ENCODE results near the gene LEMD2. TPM values are rescaled to one million over a fixed set of nuclear protein-coding genes. Genes with fewer than 3 reads are reported as not detected.

The LEMD2 gene
- total and polyA plus RNA-seq, 2 donors (not counting 1 experiment from before 2014, with no cell fraction given), result 25.7 to 61.9 TPM

DNA sequence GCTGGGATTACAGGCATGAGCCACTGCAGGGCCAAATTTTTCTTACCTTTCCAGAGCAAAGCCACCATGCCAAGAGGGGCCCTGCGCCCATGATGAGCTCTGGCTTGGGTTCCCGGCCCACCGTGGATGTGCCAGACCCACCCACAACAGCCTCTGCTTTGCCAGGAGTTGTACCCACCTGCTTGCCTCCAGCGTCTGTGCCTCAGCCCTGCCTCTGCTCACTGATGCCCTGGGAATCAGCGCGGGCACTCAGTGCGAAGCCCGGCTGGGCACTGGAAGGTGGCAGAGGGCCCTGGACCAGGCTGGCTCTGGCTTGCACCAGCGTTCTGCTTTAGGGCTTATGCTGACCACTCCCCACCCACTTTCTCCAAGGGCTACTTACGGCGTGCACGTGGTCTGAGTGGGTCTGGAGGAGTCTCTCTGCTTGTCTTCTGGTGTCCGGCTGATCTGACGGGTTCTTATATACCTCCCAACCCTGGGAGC, 14.7 kb upstream of the LEMD2 start, which contains the start of gene MLN:
Gene MLN, minus strand, starts transcription at position 433 of the 483 bp plus-strand sequence. CDS start 2,840 bp downstream, outside the sequence.
- no peaks in the 10 kb centered on the region for H3K9me3 ChIP-seq (ENCODE audit: control insufficient read depth, insufficient read depth, low read depth, low read length)
- TF ChIP-seq, protein P1, sequence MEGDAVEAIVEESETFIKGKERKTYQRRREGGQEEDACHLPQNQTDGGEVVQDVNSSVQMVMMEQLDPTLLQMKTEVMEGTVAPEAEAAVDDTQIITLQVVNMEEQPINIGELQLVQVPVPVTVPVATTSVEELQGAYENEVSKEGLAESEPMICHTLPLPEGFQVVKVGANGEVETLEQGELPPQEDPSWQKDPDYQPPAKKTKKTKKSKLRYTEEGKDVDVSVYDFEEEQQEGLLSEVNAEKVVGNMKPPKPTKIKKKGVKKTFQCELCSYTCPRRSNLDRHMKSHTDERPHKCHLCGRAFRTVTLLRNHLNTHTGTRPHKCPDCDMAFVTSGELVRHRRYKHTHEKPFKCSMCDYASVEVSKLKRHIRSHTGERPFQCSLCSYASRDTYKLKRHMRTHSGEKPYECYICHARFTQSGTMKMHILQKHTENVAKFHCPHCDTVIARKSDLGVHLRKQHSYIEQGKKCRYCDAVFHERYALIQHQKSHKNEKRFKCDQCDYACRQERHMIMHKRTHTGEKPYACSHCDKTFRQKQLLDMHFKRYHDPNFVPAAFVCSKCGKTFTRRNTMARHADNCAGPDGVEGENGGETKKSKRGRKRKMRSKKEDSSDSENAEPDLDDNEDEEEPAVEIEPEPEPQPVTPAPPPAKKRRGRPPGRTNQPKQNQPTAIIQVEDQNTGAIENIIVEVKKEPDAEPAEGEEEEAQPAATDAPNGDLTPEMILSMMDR (conservative IDR thresholded peaks at IDR 0.05 in 1 of 2, IDR thresholded peaks at IDR 0.05 in 1 of 2; ENCODE audit: low read depth in 1 of 2, low read length in 2 of 2), result no peak
- TF ChIP-seq EZH2 (IDR thresholded peaks at IDR 0.05; ENCODE audit: low read length, missing control alignments), result no peak
- H4K20me1 ChIP-seq (ENCODE audit: control insufficient read depth, extremely low read depth, insufficient read depth, low read length), result no peaks in the 10 kb centered on the region
- H2AFZ ChIP-seq (ENCODE audit: low read length), result no peak within 1 kb of the TSS
- H3K4me3 ChIP-seq (replicated peaks in 1 of 4; ENCODE audit: control extremely low read depth in 1 of 4, insufficient read depth in 1 of 4, low read depth in 3 of 4, low read length in 4 of 4), result no peak within 1 kb of the TSS
- H3K36me3 ChIP-seq (ENCODE audit: control insufficient read depth, insufficient read depth, low read length), result no peaks in the 10 kb centered on the region
- no peaks in the 10 kb centered on the region for H3K79me2 ChIP-seq (ENCODE audit: control insufficient read depth, insufficient read depth, low read length)
- H3K27ac ChIP-seq (ENCODE audit: insufficient read depth, low read length), result no peak within 1 kb of the TSS
- no peaks in the 10 kb centered on the region for H3K4me1 ChIP-seq (ENCODE audit: control insufficient read depth, extremely low read depth, insufficient read depth, low read length)
- H3K27me3 ChIP-seq (ENCODE audit: control insufficient read depth, insufficient read depth, low read length), result peaks cover 28% of the 10 kb centered on the region
- DNase-seq (ENCODE audit: low read depth in 2 of 2), result no peak
- no peak within 1 kb of the TSS for H3K4me2 ChIP-seq (ENCODE audit: extremely low read depth, insufficient read depth, low read length)
- no peak within 1 kb of the TSS for H3K9ac ChIP-seq (ENCODE audit: insufficient read depth, low read length)

DNA sequence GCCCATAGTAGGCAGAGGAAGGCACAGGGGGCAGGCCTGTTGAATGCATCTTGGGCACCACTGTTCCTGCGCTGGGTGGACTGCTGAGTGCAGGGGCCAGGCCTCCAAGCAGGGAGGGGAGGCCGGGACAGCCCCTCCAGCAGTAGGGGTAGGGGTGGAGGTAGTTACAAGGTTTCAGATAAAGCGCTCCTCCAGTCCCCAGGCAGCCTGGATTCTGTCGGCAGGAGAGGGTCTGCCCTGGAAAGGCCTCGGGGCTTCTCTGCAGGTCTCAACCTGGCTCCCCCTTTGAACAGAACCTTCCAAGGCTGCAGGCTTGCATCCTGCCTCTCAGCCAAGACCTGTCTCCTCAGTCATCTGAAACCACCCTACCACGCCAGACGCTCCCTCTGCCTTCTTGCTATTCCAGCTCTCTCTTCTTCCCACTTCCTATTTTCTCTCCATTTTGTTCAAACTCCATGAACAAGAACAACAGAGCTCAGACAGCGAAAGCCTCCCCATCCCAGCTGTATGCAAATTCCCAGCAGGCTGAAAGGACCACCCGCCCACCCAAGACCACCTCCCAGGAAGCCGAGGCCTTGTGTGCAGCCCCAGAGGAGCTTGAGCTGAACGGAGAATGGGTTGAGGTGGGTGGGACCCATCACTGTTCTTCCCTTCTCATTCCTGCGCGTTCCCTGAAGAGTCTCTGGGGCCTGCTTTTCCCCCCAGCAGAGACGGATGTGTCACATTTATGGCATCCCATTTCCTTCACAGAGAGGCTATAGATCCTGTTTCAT, 13.4 kb upstream of the LEMD2 start:
- Histone ChIP-seq H3K27me3 (ENCODE audit: control insufficient read depth, insufficient read depth, low read length) (peaks cover 18% of the 10 kb centered on the region), H3K27ac (ENCODE audit: insufficient read depth, low read length) (no peak overlapping the region), H2AFZ (ENCODE audit: low read length) (no peak overlapping the region), H3K4me1 (ENCODE audit: control insufficient read depth, extremely low read depth, insufficient read depth, low read length) (no peaks in the 10 kb centered on the region), H3K9ac (ENCODE audit: insufficient read depth, low read length) (no peak overlapping the region), H3K36me3 (ENCODE audit: control insufficient read depth, insufficient read depth, low read length) (no peaks in the 10 kb centered on the region), H4K20me1 (ENCODE audit: control insufficient read depth, extremely low read depth, insufficient read depth, low read length) (no peaks in the 10 kb centered on the region), H3K79me2 (ENCODE audit: control insufficient read depth, insufficient read depth, low read length) (no peaks in the 10 kb centered on the region), H3K4me2 (ENCODE audit: extremely low read depth, insufficient read depth, low read length) (no peak overlapping the region), H3K4me3 (replicated peaks in 1 of 4; ENCODE audit: control extremely low read depth in 1 of 4, insufficient read depth in 1 of 4, low read depth in 3 of 4, low read length in 4 of 4) (no peak overlapping the region), H3K9me3 (ENCODE audit: control insufficient read depth, insufficient read depth, low read depth, low read length) (no peaks in the 10 kb centered on the region)
- DNase-seq (ENCODE audit: low read depth in 2 of 2), result no peak
- no peak for TF ChIP-seq EZH2 (IDR thresholded peaks at IDR 0.05; ENCODE audit: low read length, missing control alignments)
- TF ChIP-seq, protein P1 (conservative IDR thresholded peaks at IDR 0.05 in 1 of 2, IDR thresholded peaks at IDR 0.05 in 1 of 2; ENCODE audit: low read depth in 1 of 2, low read length in 2 of 2), result no peak

DNA sequence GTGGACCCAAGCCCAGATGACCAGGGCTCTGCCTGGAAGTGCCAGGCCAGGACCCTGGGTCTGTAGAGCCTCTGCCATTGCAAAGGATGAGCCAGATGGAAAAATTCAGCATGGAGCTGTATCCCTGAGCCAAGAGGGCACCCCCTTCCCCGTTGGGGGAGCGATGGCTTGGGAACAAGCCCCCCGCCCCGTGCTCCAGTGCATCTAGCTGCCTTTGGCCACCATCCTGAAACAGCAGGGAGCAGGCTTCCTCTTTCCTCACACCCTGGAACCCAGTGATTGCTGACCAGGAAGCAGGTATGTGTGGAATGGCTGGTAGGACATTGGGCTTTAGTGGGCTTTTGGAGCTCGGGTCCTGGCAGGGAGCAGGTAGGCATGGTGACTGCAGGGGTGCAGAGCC, 12.7 kb upstream of the LEMD2 start:
- Histone ChIP-seq H3K27me3 (ENCODE audit: control insufficient read depth, insufficient read depth, low read length) (peaks cover 12% of the 10 kb centered on the region), H3K4me3 (replicated peaks in 1 of 4; ENCODE audit: control extremely low read depth in 1 of 4, insufficient read depth in 1 of 4, low read depth in 3 of 4, low read length in 4 of 4) (no peak overlapping the region), H3K27ac (ENCODE audit: insufficient read depth, low read length) (no peak overlapping the region), H3K79me2 (ENCODE audit: control insufficient read depth, insufficient read depth, low read length) (no peaks in the 10 kb centered on the region), H3K9me3 (ENCODE audit: control insufficient read depth, insufficient read depth, low read depth, low read length) (no peaks in the 10 kb centered on the region), H3K4me2 (ENCODE audit: extremely low read depth, insufficient read depth, low read length) (no peak overlapping the region), H3K4me1 (ENCODE audit: control insufficient read depth, extremely low read depth, insufficient read depth, low read length) (no peaks in the 10 kb centered on the region), H4K20me1 (ENCODE audit: control insufficient read depth, extremely low read depth, insufficient read depth, low read length) (no peaks in the 10 kb centered on the region), H3K36me3 (ENCODE audit: control insufficient read depth, insufficient read depth, low read length) (no peaks in the 10 kb centered on the region), H2AFZ (ENCODE audit: low read length) (no peak overlapping the region), H3K9ac (ENCODE audit: insufficient read depth, low read length) (no peak overlapping the region)
- DNase-seq (ENCODE audit: low read depth in 2 of 2), result no peak
- no peak for TF ChIP-seq EZH2 (IDR thresholded peaks at IDR 0.05; ENCODE audit: low read length, missing control alignments)
- TF ChIP-seq, protein P1 (conservative IDR thresholded peaks at IDR 0.05 in 1 of 2, IDR thresholded peaks at IDR 0.05 in 1 of 2; ENCODE audit: low read depth in 1 of 2, low read length in 2 of 2), result no peak
